MM.1S (cell line): ENCODE results near the gene CBL.

ENCODE experiments used
- CTCF ChIP-seq: fragments of 300-600 bp; sonication (generic); IDR thresholded peaks from 2 replicates; pipeline ENCODE4 v1.5.1; 2016; ENCODE audit warnings: antibody characterized with exemption, low read length, mixed read lengths
- EZH2 ChIP-seq: fragments of 300-600 bp; sonication (generic); optimal IDR thresholded peaks from 2 replicates; pipeline ENCODE3; 2017; ENCODE audit warnings: low read depth, mild to moderate bottlenecking, antibody characterized with exemption, low read length, mixed read lengths
- EZH2phosphoT487 ChIP-seq: fragments of 300-600 bp; sonication (generic); IDR thresholded peaks from 2 replicates; pipeline ENCODE4 v1.6.1; 2018; ENCODE audit warnings: antibody characterized with exemption, low read length

GRCh38 chr11:119335091-119335654, 129.0 kb downstream of the CBL start:
- TF ChIP-seq CTCF, result no peak
- TF ChIP-seq EZH2, result no peak
- no peak for TF ChIP-seq EZH2phosphoT487
